AG08396 (cell line): ENCODE data around the gene ZNF559.

Experiments used
- DNase-seq: peaks from one replicate; pipeline ENCODE4 v3.0.0; 2012; ENCODE audit warnings: low spot score, mixed read lengths

ZNF559 gene

DNA sequence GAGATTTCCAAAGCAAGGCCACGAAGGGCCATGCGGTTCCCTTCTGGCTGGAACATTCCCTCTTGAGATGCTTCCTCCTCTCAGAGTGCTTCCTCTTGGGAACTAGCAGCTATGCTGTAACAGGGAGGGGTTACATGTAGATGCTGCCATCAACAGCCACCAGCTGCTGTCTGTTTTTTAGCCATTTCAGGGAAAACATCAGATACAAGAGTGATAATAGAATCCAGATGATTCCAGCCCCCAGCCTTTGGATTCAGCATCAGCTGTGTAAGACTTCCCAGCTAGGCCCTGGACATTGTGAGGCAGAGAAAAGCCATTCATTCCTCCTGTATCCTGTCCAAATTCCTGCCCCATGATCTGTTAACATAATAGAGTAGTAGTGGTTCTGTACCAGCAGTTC, 30.7 kb downstream of the ZNF559 start:
- DNase-seq, result no peak

DNA sequence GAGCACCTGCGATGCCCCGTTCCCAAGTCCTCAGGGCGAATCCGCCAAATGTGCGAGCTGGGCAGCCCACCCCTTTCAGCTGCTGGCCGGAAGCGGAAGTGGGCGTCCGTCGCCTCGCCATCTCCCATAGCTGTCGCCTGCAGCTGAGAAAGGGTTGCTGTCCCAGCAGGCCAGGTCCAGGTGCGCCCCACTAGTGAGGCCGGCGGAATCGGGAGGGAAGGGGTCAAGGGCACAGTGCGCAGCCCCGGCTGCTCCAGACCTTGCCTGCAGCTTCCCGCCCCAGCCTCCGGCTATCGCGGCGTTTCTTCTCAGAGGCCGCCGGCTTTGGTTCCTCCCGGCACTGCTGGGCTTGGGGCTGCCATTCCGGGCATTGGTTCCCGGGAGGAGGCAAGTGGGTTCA, 38.9 kb downstream of the ZNF559 start, which contains the start of gene ZNF177:
Gene ZNF177, plus strand, starts transcription at position 109 of the 400 bp plus-strand sequence. CDS start 15,299 bp downstream, outside the sequence.
- no peak for DNase-seq

DNA sequence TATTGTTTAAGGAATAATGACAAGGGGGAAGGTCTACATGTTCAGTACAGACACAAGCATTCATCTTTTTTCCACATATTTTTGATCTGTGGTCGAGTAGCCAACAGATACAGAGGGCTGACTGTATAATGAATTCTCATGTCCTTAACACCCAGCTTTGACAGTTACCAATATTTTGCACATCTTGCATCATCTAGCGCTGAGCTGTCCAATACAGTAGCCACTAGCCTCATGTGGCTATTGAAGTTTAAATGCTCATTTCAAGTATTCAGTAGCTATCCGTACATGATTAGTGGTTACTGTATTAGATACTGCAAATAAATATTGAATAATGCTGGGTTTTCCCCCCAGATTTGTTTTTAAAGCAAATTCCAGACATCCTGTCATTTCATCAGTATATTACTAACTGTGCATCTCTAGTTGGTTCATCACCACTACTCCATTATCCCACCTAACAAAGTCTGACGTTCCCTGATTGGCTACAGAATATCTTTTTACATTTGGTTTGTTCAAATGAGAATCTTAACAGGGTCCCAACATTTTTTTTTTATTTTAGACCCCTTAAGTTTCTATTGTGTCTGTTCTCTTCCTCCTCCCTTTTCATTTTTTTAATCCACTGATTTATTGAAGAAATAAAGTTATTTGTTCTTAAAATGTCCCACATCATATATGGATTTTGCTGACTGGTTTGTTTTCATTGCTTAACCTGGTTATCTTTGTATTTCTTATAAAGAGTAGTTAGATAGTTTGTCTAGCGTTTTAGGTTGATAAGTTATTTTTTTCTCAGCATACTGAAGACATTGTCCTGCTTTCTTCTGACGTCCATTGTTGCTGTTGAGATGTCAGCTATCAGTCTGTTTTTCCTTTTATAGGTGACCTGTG, 47.0 kb downstream of the ZNF559 start:
- DNase-seq, result no peak

DNA sequence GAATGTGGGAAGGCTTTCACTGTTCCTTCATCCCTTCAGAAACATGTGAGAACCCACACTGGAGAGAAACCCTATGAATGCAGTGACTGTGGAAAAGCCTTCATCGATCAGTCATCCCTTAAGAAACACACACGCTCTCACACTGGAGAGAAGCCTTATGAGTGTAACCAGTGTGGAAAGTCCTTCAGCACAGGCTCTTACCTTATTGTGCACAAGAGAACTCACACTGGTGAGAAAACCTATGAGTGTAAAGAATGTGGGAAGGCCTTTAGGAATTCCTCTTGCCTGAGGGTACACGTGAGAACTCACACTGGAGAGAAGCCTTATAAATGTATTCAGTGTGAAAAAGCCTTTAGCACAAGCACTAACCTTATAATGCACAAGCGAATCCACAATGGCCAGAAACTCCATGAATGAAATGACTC, 57.4 kb downstream of the ZNF559 start:
- DNase-seq, result no peak
